Gastroesophageal sphincter (tissue), 3 donors: ENCODE results near the gene GRIK3.

Experiments used
- CTCF ChIP-seq, 4 experiments: fragments of 200-600 bp in 2 of 4; fragments of 450-650 bp in 2 of 4; sonication (generic) in 1 of 4; IDR thresholded peaks; one replicate each; pipeline ENCODE4 v1.5.1; 2017 to 2019; ENCODE audit warnings: antibody characterized with exemption in 4 of 4, mild to moderate bottlenecking in 2 of 4, moderate library complexity in 2 of 4
- EP300 ChIP-seq: sonication (generic); formaldehyde crosslinking; IDR thresholded peaks from one replicate; pipeline ENCODE4 v1.6.1; 2017; ENCODE audit warnings: antibody characterized with exemption, mild to moderate bottlenecking
- POLR2A ChIP-seq, 2 donors: fragments of 450-650 bp; IDR thresholded peaks; one replicate each; pipeline ENCODE4 v1.6.1; 2017; ENCODE audit warnings: antibody characterized with exemption in 2 of 2, mild to moderate bottlenecking in 2 of 2, moderate library complexity in 1 of 2
- POLR2AphosphoS5 ChIP-seq: sonication (generic); formaldehyde crosslinking; IDR thresholded peaks from one replicate; pipeline ENCODE4 v1.6.1; 2017; ENCODE audit warnings: antibody characterized with exemption

- no peak for TF ChIP-seq CTCF (IDR thresholded peaks at IDR 0.05)
- no peak for TF ChIP-seq POLR2A (IDR thresholded peaks at IDR 0.05)
- TF ChIP-seq EP300, result no peak
- TF ChIP-seq POLR2AphosphoS5, result no peak
Observed at GRCh38 chr1:37052120-37052519, 17.8 kb upstream of the GRIK3 start.
